ENCODE data around the gene SLC2A6.
"Not testable (repeated sequence)": the region's sequence is repeated elsewhere in the genome, so short reads cannot be mapped to it uniquely, and the experiment has no call there.

The SLC2A6 gene

DNA sequence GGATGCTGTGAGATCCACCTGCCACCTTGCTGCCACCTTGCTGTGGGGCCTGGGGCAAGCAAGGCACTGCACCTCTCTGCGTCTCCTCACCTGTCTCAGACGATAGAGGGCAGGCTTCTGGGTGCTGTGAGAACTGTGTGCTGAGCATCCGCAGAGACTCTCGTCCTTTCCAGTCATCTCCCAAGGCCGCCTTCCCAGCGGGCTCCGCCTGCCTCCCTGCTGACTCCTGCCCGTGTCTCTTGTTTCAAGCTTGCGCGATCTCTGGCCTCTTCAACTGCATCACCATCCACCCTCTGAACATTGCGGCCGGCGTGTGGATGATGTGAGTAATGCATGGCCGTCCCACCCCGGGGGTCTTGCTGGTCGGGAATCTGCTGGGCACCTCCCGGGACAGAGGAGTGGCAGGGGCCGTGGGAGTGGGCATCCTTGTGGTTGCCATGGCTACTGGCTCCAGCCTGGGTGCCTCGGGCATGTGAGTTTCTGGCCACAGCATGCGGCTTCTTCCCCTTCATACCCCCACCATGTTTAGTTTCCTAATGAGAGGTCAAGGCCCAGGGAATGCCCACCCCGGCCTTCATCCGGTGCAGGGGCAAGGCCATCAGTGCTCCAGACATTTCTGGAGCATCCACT lies 15.6 kb downstream of the SLC2A6 start:
- no peak for DNase-seq (ENCODE audit: low read depth in 2 of 2)

DNA sequence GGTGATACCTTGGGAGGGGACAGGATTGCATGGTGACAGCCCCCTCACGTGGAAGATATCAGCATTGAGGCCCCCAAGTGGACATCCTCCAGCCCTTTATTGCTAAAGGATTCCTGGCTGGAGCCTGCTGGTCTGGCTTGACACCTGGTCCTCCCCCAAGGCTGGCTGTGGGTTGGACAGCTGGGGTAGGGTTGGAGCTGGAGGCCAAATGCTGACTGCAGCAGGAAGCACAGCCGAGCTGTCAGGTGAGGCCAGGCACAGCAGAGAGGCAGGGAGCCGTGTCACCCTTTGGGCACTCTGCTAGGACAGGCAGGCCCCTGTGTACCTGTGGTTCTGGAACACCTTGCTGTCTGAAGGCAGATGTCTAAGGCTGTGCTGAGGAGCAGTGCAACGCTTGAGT lies 16.9 kb downstream of the SLC2A6 start:
- no peak for DNase-seq (ENCODE audit: low read depth in 2 of 2)

DNA sequence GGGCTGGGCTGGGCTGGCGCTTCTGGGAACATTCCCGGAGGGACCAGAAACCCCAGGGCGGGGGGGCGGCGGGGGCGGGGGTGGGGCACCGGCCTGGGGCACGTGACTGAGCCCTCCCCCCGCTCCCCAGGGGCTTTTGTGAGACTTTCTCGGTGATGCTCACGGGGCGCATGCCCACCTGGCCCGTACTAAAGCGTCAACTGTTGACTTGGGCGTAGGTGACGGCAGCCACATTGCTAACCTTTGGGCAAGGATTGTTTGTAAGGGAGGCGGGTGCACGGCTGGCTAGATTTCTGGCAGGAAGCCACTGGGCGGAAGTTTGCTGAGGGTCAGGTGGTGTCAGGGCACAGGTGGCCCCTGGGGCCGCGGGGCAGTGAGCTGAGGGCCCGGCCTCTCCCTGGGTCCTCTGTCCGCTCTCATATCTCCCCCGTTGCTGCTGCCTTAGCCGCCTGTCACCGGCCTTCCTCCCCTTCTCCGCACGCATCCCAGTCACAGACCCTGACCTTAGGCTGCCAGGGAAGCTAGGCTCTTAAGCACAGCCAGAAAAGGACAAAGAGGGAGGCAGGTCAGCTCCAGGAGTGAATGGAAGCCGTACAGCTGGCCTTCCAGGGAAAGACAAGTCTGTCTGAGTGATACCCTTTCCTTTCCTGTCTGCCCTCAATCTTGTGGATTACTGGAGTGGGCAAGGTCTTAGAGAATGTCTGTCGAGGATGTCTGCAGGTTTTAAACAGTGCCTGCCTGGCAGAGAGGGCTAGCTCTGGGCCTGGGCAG lies 18.3 kb downstream of the SLC2A6 start:
- DNase-seq (ENCODE audit: low read depth in 2 of 2), result no peak

DNA sequence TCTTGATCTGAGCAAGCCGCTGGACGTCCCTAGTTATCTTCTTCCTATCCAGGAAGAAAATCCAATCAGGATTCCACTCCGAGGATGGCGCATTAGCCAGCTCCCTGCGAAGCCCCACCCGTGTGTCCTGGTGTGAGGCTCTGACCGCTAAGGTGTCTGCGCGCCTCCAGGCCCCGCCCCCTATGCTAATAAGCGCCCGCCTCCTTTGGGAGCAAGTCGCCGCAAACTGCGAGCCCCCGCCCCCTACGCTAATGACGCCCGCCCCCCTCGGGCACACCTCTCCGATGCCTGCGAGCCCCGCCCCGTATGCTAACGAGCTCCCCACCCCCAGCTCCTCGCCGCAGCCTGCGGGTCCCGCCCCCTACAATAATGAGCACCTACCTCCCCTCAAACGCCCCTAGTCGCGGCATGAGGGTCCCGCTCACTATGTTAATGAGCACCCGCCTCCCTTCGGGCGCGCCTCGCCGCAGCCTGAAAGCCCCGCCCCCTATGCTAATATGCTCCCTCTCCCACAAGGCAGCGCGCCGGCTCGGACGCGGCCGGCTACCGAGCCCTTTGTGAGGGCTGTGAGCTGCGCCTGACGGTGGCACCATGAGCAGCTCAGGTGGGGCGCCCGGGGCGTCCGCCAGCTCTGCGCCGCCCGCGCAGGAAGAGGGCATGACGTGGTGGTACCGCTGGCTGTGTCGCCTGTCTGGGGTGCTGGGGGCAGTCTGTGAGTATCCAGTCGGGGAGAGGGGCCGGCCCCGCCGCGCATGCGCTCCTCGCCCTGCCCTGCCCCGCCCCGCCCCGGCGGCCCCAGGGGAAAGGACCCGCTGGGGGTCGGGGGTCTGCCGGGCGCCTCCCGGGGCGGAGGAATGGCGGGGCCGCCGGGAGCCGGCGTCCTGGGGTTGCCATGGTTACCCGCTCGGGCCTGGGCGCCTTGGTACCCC lies 19.2 kb downstream of the SLC2A6 start, which contains the start of gene CACFD1:
Gene CACFD1 (plus strand): TSS at position 503 of the 929 bp plus-strand sequence. CDS start 89 bp downstream, at position 592.
- DNase-seq (ENCODE audit: low read depth in 2 of 2), result peak; percentile 84 to 85

DNA sequence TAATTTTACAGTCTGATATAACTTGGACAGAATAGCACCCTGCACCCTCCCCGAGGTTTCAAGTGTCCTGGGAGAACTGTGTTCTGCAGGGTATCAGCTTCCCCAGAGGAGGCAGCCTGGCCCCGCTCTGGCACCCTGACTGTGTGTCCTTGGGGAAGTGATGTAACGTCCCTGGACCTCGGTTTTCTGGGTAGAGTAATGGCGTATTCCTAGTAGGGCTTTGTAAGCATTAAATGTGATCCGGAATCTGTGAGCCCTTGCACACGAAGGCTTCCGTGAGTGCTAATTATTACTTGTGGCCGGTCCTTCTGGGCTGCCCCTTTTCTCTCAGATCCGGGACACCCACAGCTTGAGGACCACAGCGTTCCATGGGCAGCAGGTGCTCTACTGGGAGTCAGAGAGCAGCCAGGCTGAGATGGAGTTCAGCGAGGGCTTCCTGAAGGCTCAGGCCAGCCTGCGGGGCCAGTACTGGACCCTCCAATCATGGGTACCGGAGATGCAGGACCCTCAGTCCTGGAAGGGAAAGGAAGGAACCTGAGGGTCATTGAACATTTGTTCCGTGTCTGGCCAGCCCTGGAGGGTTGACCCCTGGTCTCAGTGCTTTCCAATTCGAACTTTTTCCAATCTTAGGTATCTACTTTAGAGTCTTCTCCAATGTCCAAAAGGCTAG lies 20.1 kb downstream of the SLC2A6 start:
- no peak for DNase-seq (ENCODE audit: low read depth in 2 of 2)

DNA sequence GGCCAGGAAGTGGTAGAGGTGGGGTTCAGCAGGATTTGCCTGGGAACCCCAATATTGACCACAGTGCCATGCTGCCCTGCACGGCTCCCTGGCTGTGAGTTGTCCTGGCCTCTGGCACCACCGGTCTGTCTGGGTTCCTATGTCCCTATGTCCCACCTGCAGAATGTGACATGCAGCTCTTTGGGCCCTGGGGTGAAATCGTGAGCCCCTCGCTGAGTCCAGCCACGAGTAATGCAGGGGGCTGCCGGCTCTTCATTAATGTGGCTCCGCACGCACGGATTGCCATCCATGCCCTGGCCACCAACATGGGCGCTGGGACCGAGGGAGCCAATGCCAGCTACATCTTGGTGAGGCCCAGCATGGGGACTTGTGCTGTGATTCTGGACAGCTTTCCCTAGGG lies 21.2 kb downstream of the SLC2A6 start:
- DNase-seq (ENCODE audit: low read depth in 2 of 2), result no peak

DNA sequence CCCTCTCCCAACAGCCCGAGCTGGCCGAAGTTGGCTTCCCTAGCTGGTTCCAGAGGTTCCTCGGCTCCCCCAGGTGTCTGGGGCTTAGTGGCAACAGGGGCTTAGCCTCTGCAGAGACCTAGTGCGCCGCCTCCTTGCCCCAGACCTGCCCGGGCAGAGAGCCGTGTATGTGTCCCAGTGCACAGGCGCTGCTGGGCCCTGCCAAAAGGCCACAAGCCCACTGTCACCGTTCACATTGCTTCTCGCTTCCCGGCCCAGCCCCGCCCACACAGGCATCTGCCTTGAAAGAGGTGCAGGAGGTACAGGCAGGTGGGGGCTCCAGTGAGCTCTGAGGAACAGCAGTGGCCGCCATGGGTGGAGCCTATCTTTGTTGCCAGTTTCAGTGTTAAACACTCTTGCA lies 21.7 kb downstream of the SLC2A6 start:
- no peak for DNase-seq (ENCODE audit: low read depth in 2 of 2)

DNA sequence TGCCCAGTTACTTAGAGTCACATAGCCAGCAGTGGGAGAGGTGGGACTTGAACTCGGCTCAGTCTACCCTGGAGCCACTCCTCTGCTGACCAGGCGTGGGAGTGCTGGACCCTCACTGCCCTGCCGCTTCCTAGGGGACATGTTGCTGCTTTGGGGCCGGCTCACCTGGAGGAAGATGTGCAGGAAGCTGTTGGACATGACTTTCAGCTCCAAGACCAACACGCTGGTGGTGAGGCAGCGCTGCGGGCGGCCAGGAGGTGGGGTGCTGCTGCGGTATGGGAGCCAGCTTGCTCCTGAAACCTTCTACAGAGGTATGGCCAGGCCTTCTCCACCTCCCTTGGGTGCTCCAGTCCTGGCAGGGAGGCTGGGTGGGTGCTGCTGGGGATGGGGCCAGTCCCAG lies 22.5 kb downstream of the SLC2A6 start:
- no peak for DNase-seq (ENCODE audit: low read depth in 2 of 2)

DNA sequence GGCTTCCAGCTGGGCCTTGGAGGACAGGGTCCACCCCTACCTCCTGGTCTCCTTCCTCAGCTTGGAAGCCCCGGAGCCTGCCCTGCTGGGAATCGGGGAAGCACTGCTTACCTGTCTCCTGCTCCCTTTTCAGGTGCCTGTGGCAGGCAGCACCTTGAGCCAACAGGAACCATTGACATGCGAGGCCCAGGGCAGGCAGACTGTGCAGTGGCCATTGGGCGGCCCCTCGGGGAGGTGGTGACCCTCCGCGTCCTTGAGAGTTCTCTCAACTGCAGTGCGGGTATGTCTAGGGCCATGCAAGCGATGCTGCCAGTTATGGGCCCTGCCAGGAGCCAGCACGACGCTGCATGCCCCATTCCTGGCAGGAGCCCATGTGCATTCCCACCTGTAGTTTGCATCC lies 23.0 kb downstream of the SLC2A6 start:
- no peak for DNase-seq (ENCODE audit: low read depth in 2 of 2)

DNA sequence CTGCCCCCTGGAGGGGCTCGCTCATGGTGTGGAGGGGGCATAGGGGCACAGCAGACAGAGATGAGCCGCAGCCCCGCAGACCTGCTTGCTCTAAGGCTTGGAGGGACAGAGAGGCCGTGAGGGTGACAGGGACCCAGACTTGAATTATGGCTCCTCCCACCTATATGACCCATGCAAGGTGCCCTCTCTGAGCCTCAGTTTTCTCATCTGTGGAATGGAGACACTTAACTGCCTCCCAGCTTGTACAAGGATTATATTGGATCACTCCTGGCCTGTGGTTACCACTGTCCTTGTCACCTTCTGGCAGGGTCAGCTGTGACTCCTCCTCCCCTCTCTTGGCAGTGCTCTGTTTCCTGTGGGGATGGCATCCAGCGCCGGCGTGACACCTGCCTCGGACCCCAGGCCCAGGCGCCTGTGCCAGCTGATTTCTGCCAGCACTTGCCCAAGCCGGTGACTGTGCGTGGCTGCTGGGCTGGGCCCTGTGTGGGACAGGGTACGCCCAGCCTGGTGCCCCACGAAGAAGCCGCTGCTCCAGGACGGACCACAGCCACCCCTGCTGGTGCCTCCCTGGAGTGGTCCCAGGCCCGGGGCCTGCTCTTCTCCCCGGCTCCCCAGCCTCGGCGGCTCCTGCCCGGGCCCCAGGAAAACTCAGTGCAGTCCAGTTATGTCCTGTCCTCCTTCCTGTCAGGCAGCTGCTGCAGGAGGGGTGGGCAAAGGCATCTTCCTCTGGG lies 23.8 kb downstream of the SLC2A6 start:
- no peak for DNase-seq (ENCODE audit: low read depth in 2 of 2)

DNA sequence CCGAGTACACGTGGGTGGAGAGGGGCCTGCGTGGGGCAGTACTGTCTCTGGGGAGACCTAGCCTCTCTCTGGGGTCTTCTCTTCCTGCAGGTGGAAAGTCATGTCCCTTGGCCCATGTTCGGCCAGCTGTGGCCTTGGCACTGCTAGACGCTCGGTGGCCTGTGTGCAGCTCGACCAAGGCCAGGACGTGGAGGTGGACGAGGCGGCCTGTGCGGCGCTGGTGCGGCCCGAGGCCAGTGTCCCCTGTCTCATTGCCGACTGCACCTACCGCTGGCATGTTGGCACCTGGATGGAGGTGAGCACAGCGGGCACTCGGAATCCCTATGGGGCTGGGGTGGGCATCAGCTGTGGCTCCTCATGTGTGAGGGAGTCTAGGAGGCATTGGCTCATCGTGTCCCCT lies 24.6 kb downstream of the SLC2A6 start:
- DNase-seq (ENCODE audit: low read depth in 2 of 2), result no peak

DNA sequence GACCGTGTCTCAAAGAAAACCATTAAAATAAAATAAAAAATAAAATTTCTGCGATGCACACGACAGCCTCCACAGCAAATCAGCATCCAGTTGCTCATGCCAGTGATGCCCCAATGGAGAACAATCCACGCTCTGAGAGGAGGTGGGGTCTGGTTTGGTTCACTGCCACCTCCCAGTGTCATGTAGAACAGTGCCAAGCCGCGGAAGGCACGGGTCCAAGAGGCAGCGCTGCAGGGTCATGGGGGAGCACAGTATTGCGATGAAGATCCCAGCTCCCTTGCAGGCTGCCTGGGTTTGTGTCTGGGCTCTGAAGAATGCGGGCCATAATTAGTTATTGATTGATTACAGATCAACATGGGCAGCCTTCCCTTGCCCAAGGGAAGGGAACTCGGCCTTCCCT lies 25.2 kb downstream of the SLC2A6 start:
- no peak for DNase-seq (ENCODE audit: low read depth in 2 of 2)

DNA sequence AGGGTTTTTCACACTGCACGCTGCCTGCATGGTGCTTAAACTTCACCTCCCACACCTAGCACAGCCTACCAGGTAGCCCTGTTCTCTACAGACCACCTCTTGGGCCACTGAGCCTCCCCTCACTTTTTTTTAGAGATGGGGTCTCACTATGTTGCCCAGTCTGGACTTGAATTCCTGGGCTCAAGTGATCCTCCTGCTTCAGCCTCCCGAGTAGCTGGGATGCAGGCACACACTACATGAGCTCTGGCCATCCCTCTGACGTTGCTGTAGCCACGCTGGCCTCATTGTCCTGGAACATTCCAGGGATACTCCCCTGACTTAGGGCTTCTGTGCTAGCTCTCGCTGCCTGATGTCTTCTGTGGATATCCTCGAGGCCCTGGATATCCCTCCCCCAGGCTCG lies 26.3 kb downstream of the SLC2A6 start:
- DNase-seq (ENCODE audit: low read depth in 2 of 2), result no peak

DNA sequence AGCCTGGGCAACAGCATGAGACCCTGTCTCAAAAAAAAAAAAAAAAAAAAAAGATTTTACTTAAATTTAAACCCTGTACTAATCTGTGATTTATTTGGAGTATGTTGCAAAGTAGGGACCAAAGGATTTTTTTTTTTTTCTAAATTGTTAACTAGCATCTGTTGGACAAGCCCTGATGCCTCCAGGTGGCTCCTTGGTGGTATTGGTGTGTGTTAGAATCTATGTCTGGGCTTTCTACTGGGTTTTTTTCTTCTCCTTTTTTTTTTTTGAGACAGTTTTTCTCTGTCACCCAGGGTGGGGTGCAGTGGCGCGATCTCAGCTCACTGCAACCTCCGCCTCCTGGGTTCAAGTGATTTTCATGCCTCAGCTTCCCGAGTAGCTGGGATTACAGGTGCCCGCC lies 27.0 kb downstream of the SLC2A6 start:
- not testable (repeated sequence) for DNase-seq (ENCODE audit: low read depth in 2 of 2)

DNA sequence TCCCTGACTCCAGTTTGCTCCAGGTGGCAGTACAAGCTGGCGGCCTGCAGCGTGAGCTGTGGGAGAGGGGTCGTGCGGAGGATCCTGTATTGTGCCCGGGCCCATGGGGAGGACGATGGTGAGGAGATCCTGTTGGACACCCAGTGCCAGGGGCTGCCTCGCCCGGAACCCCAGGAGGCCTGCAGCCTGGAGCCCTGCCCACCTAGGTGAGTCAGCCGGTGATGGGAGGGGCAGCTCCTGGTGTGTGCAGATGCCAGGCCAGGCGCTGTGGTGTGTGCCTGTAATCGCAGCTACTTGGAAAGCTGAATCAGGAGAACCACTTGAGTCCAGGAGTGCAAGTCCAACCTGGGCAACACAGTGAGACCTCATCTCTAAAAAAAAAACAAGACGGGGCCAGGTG lies 29.1 kb downstream of the SLC2A6 start:
- DNase-seq (ENCODE audit: low read depth in 2 of 2), result no peak

DNA sequence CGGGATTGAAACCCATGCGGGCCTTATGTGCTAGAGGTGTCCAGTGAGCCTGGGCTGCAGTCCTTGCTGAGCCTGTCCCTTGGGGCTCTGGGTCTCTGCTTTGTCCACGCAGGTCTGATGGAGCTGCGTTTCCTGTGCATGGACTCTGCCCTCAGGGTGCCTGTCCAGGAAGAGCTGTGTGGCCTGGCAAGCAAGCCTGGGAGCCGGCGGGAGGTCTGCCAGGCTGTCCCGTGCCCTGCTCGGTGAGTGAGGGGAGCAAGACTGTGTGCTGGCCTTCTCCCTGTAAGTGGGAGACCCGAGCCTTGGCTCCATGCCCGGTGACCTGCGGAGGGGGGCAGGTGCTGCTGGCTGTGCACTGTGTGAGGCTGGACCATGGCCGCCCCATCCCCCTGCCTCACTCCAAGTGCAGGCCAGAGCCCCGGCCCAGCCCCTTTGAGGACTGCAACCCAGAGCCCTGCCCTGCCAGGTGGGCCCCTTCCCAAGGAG lies 30.4 kb downstream of the SLC2A6 start:
- DNase-seq (ENCODE audit: low read depth in 2 of 2), result no peak

DNA sequence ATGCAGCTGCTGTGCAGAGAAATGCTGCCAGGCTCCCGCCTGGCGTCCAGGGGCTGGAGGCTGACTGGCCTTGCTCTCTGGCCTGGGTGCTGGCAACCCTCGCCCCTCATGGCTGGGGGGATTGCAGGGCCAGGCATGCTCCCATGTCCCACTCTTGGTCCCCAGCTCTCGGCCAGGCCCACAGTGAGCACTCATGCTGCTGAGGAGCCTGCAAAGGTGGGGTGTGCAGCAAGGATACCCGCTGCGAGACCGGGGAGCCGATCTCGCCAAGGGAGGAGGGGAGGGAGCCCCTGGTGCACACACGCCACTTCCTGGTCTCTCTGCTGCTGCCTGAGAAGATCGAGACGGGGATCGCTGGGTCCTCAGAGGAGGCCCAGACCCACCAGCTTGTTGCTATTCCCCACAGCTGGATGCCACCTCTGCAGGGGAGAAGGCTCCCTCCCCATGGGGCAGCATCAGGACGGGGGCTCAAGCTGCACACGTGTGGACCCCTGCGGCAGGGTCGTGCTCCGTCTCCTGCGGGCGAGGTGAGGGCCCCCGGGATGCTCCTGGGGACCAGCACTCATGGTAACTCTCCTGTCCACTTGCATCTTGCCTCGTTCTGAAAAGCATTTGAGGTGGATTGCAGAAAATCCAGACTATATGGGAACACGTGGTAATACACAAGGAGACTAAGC lies 33.5 kb downstream of the SLC2A6 start:
- DNase-seq (ENCODE audit: low read depth in 2 of 2), result no peak

DNA sequence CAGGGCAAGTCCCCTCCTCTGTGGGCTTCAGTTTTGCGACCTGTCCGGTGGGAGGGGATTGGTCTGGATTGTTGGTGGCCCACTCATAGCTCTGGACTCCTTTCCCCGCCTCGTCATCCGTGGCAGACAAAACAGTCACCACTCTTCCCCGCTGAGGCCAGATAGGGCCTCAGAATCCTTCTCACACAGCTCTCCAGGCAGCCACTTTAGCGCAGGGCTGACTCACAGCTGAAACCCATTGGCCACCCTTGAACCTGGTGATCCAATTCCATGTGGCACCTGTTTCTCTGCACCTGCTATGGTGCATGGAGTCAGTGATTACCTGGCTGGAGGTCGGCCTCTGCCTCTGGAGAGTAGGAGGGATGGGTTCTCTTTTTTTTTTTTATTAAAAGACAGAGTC lies 34.9 kb downstream of the SLC2A6 start:
- no peak for DNase-seq (ENCODE audit: low read depth in 2 of 2)

DNA sequence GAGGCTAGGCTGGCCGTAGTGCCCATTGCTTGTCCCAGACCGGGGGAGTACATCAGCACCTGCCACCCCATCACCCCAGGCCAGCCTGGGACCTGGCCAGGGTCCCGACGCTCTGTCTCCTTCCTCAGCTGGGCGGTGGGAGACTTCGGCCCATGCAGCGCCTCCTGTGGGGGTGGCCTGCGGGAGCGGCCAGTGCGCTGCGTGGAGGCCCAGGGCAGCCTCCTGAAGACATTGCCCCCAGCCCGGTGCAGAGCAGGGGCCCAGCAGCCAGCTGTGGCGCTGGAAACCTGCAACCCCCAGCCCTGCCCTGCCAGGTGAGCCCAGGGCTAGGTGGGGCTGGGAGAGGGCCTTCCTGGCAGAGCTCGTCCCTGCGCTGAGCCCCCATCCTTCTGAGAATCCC lies 35.7 kb downstream of the SLC2A6 start:
- DNase-seq (ENCODE audit: low read depth in 2 of 2), result no peak

DNA sequence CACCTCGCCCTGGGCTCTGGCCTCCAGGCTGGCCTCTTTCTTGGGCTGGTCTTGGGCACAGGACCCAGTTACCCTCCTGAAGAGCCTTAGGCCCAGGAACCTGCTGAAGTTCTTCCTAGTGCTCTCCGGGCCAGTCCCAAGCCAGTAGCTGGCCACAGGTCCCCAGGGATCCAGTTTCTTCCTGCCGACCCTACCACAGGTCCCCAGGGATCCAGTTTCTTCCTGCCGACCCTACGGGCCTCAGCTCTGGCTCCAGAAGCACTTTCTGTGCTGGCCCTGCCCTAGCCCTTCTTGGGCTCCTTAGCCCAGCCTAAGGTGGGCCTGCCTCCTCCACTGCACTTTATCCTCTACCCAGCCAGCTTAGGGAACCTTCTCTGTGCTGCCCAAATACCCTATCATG lies 37.3 kb downstream of the SLC2A6 start:
- no peak for DNase-seq (ENCODE audit: low read depth in 2 of 2)

Data from stimulated activated CD8-positive, alpha-beta memory T cell treated with anti-CD3 and anti-CD28 coated beads, Interleukin-15, amount 100 ng/mL, for 48 hours (primary cell).